Transverse colon (tissue), 3 donors: Measurements from ENCODE around the gene CMPK1.

ENCODE experiments used
- EP300 ChIP-seq: sonication (generic); formaldehyde crosslinking; IDR thresholded peaks from one replicate; pipeline ENCODE4 v1.6.1; 2017; ENCODE audit warnings: antibody characterized with exemption, low read depth
- TF ChIP-seq, protein P1 (sequence below), 5 experiments: fragments of 200-600 bp in 3 of 5; fragments of 450-650 bp in 2 of 5; sonication (generic) in 3 of 5; IDR thresholded peaks; 1 replicate in 2 of 5; 2 replicates in 3 of 5; pipeline ENCODE4 v1.5.1; 2016 to 2017; ENCODE audit warnings: antibody characterized with exemption in 5 of 5, inconsistent platforms in 3 of 5, mild to moderate bottlenecking in 2 of 5, moderate library complexity in 1 of 5

DNA sequence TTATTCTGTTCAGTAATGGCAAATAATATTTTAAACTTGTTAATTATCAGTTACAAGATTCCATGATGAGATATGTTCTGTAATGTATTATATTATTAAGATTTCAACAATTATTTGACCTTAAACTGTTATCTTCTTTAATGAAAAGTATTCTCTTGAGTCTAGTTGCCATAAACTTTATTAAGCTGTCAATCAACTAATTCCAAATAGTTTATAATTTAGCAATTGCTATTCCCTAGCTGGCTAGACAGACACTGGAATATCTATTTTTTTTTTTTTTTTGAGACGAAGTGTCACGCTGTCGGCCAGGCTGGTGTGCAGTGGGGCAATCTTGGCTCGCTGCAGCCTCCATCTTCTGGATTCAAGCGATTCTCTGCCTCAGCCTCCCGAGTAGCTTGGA is 3.8 kb downstream of the CMPK1 start:
- TF ChIP-seq, protein P1, sequence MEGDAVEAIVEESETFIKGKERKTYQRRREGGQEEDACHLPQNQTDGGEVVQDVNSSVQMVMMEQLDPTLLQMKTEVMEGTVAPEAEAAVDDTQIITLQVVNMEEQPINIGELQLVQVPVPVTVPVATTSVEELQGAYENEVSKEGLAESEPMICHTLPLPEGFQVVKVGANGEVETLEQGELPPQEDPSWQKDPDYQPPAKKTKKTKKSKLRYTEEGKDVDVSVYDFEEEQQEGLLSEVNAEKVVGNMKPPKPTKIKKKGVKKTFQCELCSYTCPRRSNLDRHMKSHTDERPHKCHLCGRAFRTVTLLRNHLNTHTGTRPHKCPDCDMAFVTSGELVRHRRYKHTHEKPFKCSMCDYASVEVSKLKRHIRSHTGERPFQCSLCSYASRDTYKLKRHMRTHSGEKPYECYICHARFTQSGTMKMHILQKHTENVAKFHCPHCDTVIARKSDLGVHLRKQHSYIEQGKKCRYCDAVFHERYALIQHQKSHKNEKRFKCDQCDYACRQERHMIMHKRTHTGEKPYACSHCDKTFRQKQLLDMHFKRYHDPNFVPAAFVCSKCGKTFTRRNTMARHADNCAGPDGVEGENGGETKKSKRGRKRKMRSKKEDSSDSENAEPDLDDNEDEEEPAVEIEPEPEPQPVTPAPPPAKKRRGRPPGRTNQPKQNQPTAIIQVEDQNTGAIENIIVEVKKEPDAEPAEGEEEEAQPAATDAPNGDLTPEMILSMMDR (IDR thresholded peaks at IDR 0.05) = no peak
- TF ChIP-seq EP300 = no peak
